Measurements from ENCODE around the gene AVPI1. TPM values are rescaled to one million over a fixed set of nuclear protein-coding genes. Genes with fewer than 3 reads are reported as not detected.

AVPI1 gene
- total RNA-seq, 2 donors from 2014 or later = 26.6 to 34.8 TPM

- Histone ChIP-seq H3K4me3 (no peak overlapping the region), H3K27me3 (no peaks in the 10 kb centered on the region), H3K9ac (ENCODE audit: low read depth in 2 of 2, low read length in 2 of 2) (no peak overlapping the region), H3K36me3 (no peaks in the 10 kb centered on the region), H3K4me1 (peaks cover 3% of the 10 kb centered on the region), H3K9me3 (no peaks in the 10 kb centered on the region), H3K27ac (no peak overlapping the region)
- intact Hi-C loops (cut with DNase I) = no loop called here
- DNase-seq = no peak
- TF ChIP-seq CTCF (IDR thresholded peaks at IDR 0.05) = no peak
Observed at GRCh38 chr10:97711640-97712572, 24.9 kb upstream of the AVPI1 start.

- Histone ChIP-seq H3K9me3 (no peaks in the 10 kb centered on the region), H3K9ac (ENCODE audit: low read depth in 2 of 2, low read length in 2 of 2) (peak overlapping the region in 1 of 2 donors; percentile 46), H3K27ac (no peak overlapping the region), H3K4me3 (no peak overlapping the region), H3K4me1 (no peaks in the 10 kb centered on the region), H3K27me3 (no peaks in the 10 kb centered on the region), H3K36me3 (no peaks in the 10 kb centered on the region)
- intact Hi-C loops (cut with DNase I) = loop anchor here (2.0 kb wide), 1 partner anchor 22 kb away; no protein-coding TSS in a partner anchor
- peak; percentile 82 for DNase-seq
- peak; percentile 47 for TF ChIP-seq CTCF (IDR thresholded peaks at IDR 0.05)
Observed at GRCh38 chr10:97708976-97709946, 22.2 kb upstream of the AVPI1 start.

- Histone ChIP-seq H3K4me3 (no peak overlapping the region), H3K9me3 (no peaks in the 10 kb centered on the region), H3K9ac (ENCODE audit: low read depth in 2 of 2, low read length in 2 of 2) (no peak overlapping the region), H3K4me1 (no peaks in the 10 kb centered on the region), H3K27me3 (no peaks in the 10 kb centered on the region), H3K36me3 (no peaks in the 10 kb centered on the region), H3K27ac (no peak overlapping the region)
- intact Hi-C loops (cut with DNase I) = loop anchor here (2.0 kb wide), 1 partner anchor 23 kb away; no protein-coding TSS in a partner anchor
- no peak for DNase-seq
- no peak for TF ChIP-seq CTCF (IDR thresholded peaks at IDR 0.05)
Observed at GRCh38 chr10:97708167-97708566, 21.1 kb upstream of the AVPI1 start.

GRCh38 chr10:97707134-97707861, 20.3 kb upstream of the AVPI1 start:
- H3K27me3 ChIP-seq = no peaks in the 10 kb centered on the region
- intact Hi-C loops (cut with DNase I) = no loop called here
- no peak overlapping the region for H3K27ac ChIP-seq
- no peaks in the 10 kb centered on the region for H3K36me3 ChIP-seq
- H3K4me1 ChIP-seq = no peaks in the 10 kb centered on the region
- DNase-seq = no peak
- no peak overlapping the region for H3K4me3 ChIP-seq
- no peak for TF ChIP-seq CTCF (IDR thresholded peaks at IDR 0.05)
- H3K9ac ChIP-seq (ENCODE audit: low read depth in 2 of 2, low read length in 2 of 2) = no peak overlapping the region
- no peaks in the 10 kb centered on the region for H3K9me3 ChIP-seq
